HUES48 (cell line): ENCODE results near the gene OIP5.
"Not testable (repeated sequence)": the region's sequence is repeated elsewhere in the genome, so short reads cannot be mapped to it uniquely, and the experiment has no call there.

Experiments
- H3K27ac ChIP-seq: one replicate; pipeline ENCODE4 v1.7.0; 2013; ENCODE audit warnings: low read depth, low read length, inconsistent platforms
- H3K27me3 ChIP-seq: 2 replicates; pipeline ENCODE4 v1.6.1; 2013; ENCODE audit warnings: mild to moderate bottlenecking, low read length; ENCODE audit not compliant: control insufficient read depth, insufficient read depth
- H3K36me3 ChIP-seq: 2 replicates; pipeline ENCODE4 v1.6.1; 2013; ENCODE audit warnings: low read length; ENCODE audit not compliant: control insufficient read depth, insufficient read depth
- H3K4me1 ChIP-seq: 2 replicates; pipeline ENCODE4 v1.6.1; 2013; ENCODE audit warnings: mild to moderate bottlenecking, low read length; ENCODE audit not compliant: control insufficient read depth, insufficient read depth
- H3K4me3 ChIP-seq: 2 replicates; pipeline ENCODE4 v1.5.1; 2013; ENCODE audit warnings: mild to moderate bottlenecking, low read depth, low read length
- H3K9ac ChIP-seq: 2 replicates; pipeline ENCODE4 v1.6.1; 2013; ENCODE audit warnings: mild to moderate bottlenecking, low read depth, low read length, moderate library complexity
- H3K9me3 ChIP-seq: 2 replicates; pipeline ENCODE4 v1.6.1; 2013; ENCODE audit warnings: low read length; ENCODE audit not compliant: control insufficient read depth, insufficient read depth

OIP5 gene

GRCh38 chr15:41336549-41336948 lies 4.2 kb upstream of the OIP5 start:
- no peaks in the 10 kb centered on the region for H3K27me3 ChIP-seq
- no peak overlapping the region for H3K27ac ChIP-seq
- no peak overlapping the region for H3K4me3 ChIP-seq
- H3K9me3 ChIP-seq = no peaks in the 10 kb centered on the region
- 0 out of 2 replicates have a peak, but pooled peaks cover 4% of the 10 kb centered on the region for H3K4me1 ChIP-seq
- no peak overlapping the region for H3K9ac ChIP-seq
- peaks cover 43% of the 10 kb centered on the region for H3K36me3 ChIP-seq

GRCh38 chr15:41334293-41335120 lies 2.1 kb upstream of the OIP5 start:
- Histone ChIP-seq H3K9ac (no peak overlapping the region), H3K4me1 (0 out of 2 replicates have a peak, but pooled peaks cover 9% of the 10 kb centered on the region), H3K9me3 (no peaks in the 10 kb centered on the region), H3K27ac (peak overlapping the region; percentile 12), H3K27me3 (no peaks in the 10 kb centered on the region), H3K36me3 (peaks cover 29% of the 10 kb centered on the region), H3K4me3 (peak overlapping the region; percentile 97)

- Histone ChIP-seq H3K36me3 (peaks cover 22% of the 10 kb centered on the region), H3K4me1 (0 out of 2 replicates have a peak, but pooled peaks cover 9% of the 10 kb centered on the region), H3K9ac (peak overlapping the region; percentile 80), H3K27me3 (no peaks in the 10 kb centered on the region), H3K4me3 (peak overlapping the region; percentile 97), H3K9me3 (no peaks in the 10 kb centered on the region), H3K27ac (peak overlapping the region; percentile 95)
Measured at GRCh38 chr15:41333026-41333562, 703 bp upstream of the OIP5 start.

- 0 out of 2 replicates have a peak, but pooled peaks cover 9% of the 10 kb centered on the region for H3K4me1 ChIP-seq
- peak overlapping the region; percentile 97 for H3K4me3 ChIP-seq
- H3K9me3 ChIP-seq = no peaks in the 10 kb centered on the region
- H3K27ac ChIP-seq = peak overlapping the region; percentile 95
- peak overlapping the region; percentile 93 for H3K9ac ChIP-seq
- H3K36me3 ChIP-seq = peaks cover 14% of the 10 kb centered on the region
- no peaks in the 10 kb centered on the region for H3K27me3 ChIP-seq
Measured at GRCh38 chr15:41331833-41332193, 578 bp downstream of the OIP5 start.

GRCh38 chr15:41331281-41331680 lies 1.1 kb downstream of the OIP5 start:
- no peak overlapping the region for H3K27ac ChIP-seq
- H3K4me1 ChIP-seq = 0 out of 2 replicates have a peak, but pooled peaks cover 9% of the 10 kb centered on the region
- H3K4me3 ChIP-seq = peak overlapping the region; percentile 97
- no peaks in the 10 kb centered on the region for H3K9me3 ChIP-seq
- H3K9ac ChIP-seq = no peak overlapping the region
- no peaks in the 10 kb centered on the region for H3K27me3 ChIP-seq
- H3K36me3 ChIP-seq = peaks cover 19% of the 10 kb centered on the region

GRCh38 chr15:41323611-41324010 lies 8.8 kb downstream of the OIP5 start:
- no peaks in the 10 kb centered on the region; the same call in 1 of the 2 replicates for H3K9me3 ChIP-seq
- H3K9ac ChIP-seq = no peak overlapping the region
- H3K4me3 ChIP-seq = no peak overlapping the region
- H3K27me3 ChIP-seq = no peaks in the 10 kb centered on the region
- H3K27ac ChIP-seq = no peak overlapping the region
- H3K4me1 ChIP-seq = no peaks in the 10 kb centered on the region
- H3K36me3 ChIP-seq = peaks cover 33% of the 10 kb centered on the region

GRCh38 chr15:41320805-41321330 lies 11.5 kb downstream of the OIP5 start:
- H3K4me3 ChIP-seq, H3K27me3 ChIP-seq, H3K9ac ChIP-seq, H3K4me1 ChIP-seq, H3K9me3 ChIP-seq, H3K27ac ChIP-seq: not testable (repeated sequence)
- H3K36me3 ChIP-seq = peaks cover 37% of the 10 kb centered on the region

GRCh38 chr15:41309226-41309905 lies 23.0 kb downstream of the OIP5 start:
- Histone ChIP-seq H3K9me3 (no peaks in the 10 kb centered on the region), H3K4me1 (peaks cover 4% of the 10 kb centered on the region; the same call in 1 of the 2 replicates), H3K36me3 (peaks cover 62% of the 10 kb centered on the region), H3K9ac (no peak overlapping the region), H3K27ac (no peak overlapping the region), H3K4me3 (no peak overlapping the region), H3K27me3 (no peaks in the 10 kb centered on the region)

GRCh38 chr15:41307679-41308078 lies 24.7 kb downstream of the OIP5 start:
- peaks cover 54% of the 10 kb centered on the region for H3K36me3 ChIP-seq

GRCh38 chr15:41304149-41304770 lies 28.1 kb downstream of the OIP5 start:
- Histone ChIP-seq H3K4me3 (no peak overlapping the region), H3K9me3 (no peaks in the 10 kb centered on the region), H3K36me3 (peaks cover 51% of the 10 kb centered on the region), H3K27ac (no peak overlapping the region), H3K4me1 (peaks cover 29% of the 10 kb centered on the region), H3K27me3 (no peaks in the 10 kb centered on the region), H3K9ac (no peak overlapping the region)

More at GRCh38 chr15:41307679-41308078, 24.7 kb downstream of the OIP5 start:
- Histone ChIP-seq H3K9me3 (no peaks in the 10 kb centered on the region), H3K27ac (no peak overlapping the region), H3K4me1 (peaks cover 21% of the 10 kb centered on the region), H3K9ac (no peak overlapping the region), H3K27me3 (no peaks in the 10 kb centered on the region), H3K4me3 (no peak overlapping the region)
